Mesothelial cell of epicardium (in vitro differentiated cells): ENCODE data around the gene GGCT. TPM values are rescaled to one million over a fixed set of nuclear protein-coding genes. Genes with fewer than 3 reads are reported as not detected.

Source experiments
- DNase-seq, 2 experiments: peaks; one replicate each; pipeline ENCODE4 v3.0.0; 2021; ENCODE audit warnings: low spot score in 2 of 2; ENCODE audit not compliant: unreplicated experiment in 2 of 2
- H3K27ac Mint-ChIP-seq: 2 replicates; pipeline ENCODE4 v1.8.0; 2021; ENCODE audit warnings: mixed read lengths
- H3K27me3 Mint-ChIP-seq: 2 replicates; pipeline ENCODE4 v1.8.0; 2021; ENCODE audit warnings: low read depth, mixed read lengths
- H3K36me3 Mint-ChIP-seq: 2 replicates; pipeline ENCODE4 v1.8.0; 2021; ENCODE audit warnings: mixed read lengths
- H3K4me1 Mint-ChIP-seq: 2 replicates; pipeline ENCODE4 v1.8.0; 2021; ENCODE audit warnings: mixed read lengths
- H3K4me3 Mint-ChIP-seq: 2 replicates; pipeline ENCODE4 v1.8.0; 2021; ENCODE audit warnings: mild to moderate bottlenecking, moderate library complexity, mixed read lengths
- H3K9me3 Mint-ChIP-seq: 2 replicates; pipeline ENCODE4 v1.8.0; 2021; ENCODE audit warnings: mixed read lengths
- CTCF ChIP-seq: fragments of 200-600 bp; sonication (generic); IDR thresholded peaks from one replicate; pipeline ENCODE4 v1.5.0; 2021; ENCODE audit warnings: antibody characterized with exemption; ENCODE audit not compliant: unreplicated experiment
- total RNA-seq: library from RNA; stranded (reverse); gene quantifications from 3 replicates; pipeline ENCODE4 v1.2.1, GENCODE V29; 2021

The GGCT gene
- total RNA-seq, 1 donor from 2014 or later = 36.6 TPM

- H3K27me3 Mint-ChIP-seq = no peaks in the 10 kb centered on the region
- no peaks in the 10 kb centered on the region for H3K9me3 Mint-ChIP-seq
- no peak for TF ChIP-seq CTCF
- H3K4me1 Mint-ChIP-seq = peaks cover 44% of the 10 kb centered on the region
- DNase-seq = no peak
- H3K4me3 Mint-ChIP-seq = no peak overlapping the region
- H3K36me3 Mint-ChIP-seq = no peaks in the 10 kb centered on the region
- no peak overlapping the region for H3K27ac Mint-ChIP-seq
Measured at GRCh38 chr7:30514776-30515175, 10.1 kb upstream of the GGCT start.

- H3K36me3 Mint-ChIP-seq = no peaks in the 10 kb centered on the region
- no peak for DNase-seq
- no peaks in the 10 kb centered on the region for H3K9me3 Mint-ChIP-seq
- TF ChIP-seq CTCF = no peak
- no peaks in the 10 kb centered on the region for H3K27me3 Mint-ChIP-seq
- H3K27ac Mint-ChIP-seq = no peak overlapping the region
- peaks cover 44% of the 10 kb centered on the region for H3K4me1 Mint-ChIP-seq
- no peak overlapping the region for H3K4me3 Mint-ChIP-seq
Measured at GRCh38 chr7:30514177-30514576, 9.5 kb upstream of the GGCT start.

- no peaks in the 10 kb centered on the region for H3K27me3 Mint-ChIP-seq
- H3K27ac Mint-ChIP-seq = no peak overlapping the region
- DNase-seq = no peak
- no peak overlapping the region for H3K4me3 Mint-ChIP-seq
- TF ChIP-seq CTCF = no peak
- peaks cover 44% of the 10 kb centered on the region for H3K4me1 Mint-ChIP-seq
- H3K9me3 Mint-ChIP-seq = no peaks in the 10 kb centered on the region
- no peaks in the 10 kb centered on the region for H3K36me3 Mint-ChIP-seq
Measured at GRCh38 chr7:30513762-30514161, 9.1 kb upstream of the GGCT start.

- DNase-seq = no peak
- TF ChIP-seq CTCF = no peak
- Mint-ChIP-seq H3K4me1 (peaks cover 49% of the 10 kb centered on the region), H3K27me3 (no peaks in the 10 kb centered on the region), H3K9me3 (peaks cover 5% of the 10 kb centered on the region), H3K36me3 (no peaks in the 10 kb centered on the region), H3K4me3 (no peak overlapping the region), H3K27ac (no peak overlapping the region)
Measured at GRCh38 chr7:30511973-30512662, 7.5 kb upstream of the GGCT start.

- H3K27me3 Mint-ChIP-seq = no peaks in the 10 kb centered on the region
- H3K4me3 Mint-ChIP-seq = peak overlapping the region; percentile 5
- TF ChIP-seq CTCF = no peak
- no peaks in the 10 kb centered on the region for H3K36me3 Mint-ChIP-seq
- no peak for DNase-seq
- H3K9me3 Mint-ChIP-seq = peaks cover 11% of the 10 kb centered on the region
- peaks cover 49% of the 10 kb centered on the region for H3K4me1 Mint-ChIP-seq
- H3K27ac Mint-ChIP-seq = peak overlapping the region; percentile 61
Measured at GRCh38 chr7:30511494-30511893, 6.9 kb upstream of the GGCT start.
